Measurements from ENCODE around the gene BAG2. TPM values are rescaled to one million over a fixed set of nuclear protein-coding genes. Genes with fewer than 3 reads are reported as not detected.

The BAG2 gene
- polyA plus RNA-seq, 1 donor from 2014 or later: 3.2 TPM

GRCh38 chr6:57215260-57215659 is 43.1 kb downstream of the BAG2 start:
- TF ChIP-seq MXI1 (conservative IDR thresholded peaks at IDR 0.05; ENCODE audit: poor library complexity, severe bottlenecking): no peak
- TF ChIP-seq TAF1 (IDR thresholded peaks at IDR 0.05; ENCODE audit: low read depth): no peak
- no peak for TF ChIP-seq REST (IDR thresholded peaks at IDR 0.05; ENCODE audit: borderline replicate concordance)
- no peak for TF ChIP-seq POLR2AphosphoS5 (IDR thresholded peaks at IDR 0.05)
- TF ChIP-seq CTCF (IDR thresholded peaks at IDR 0.05; ENCODE audit: poor library complexity, severe bottlenecking): no peak
- TF ChIP-seq SMC3 (conservative IDR thresholded peaks at IDR 0.05; ENCODE audit: poor library complexity): no peak
- no peak for TF ChIP-seq RAD21 (conservative IDR thresholded peaks at IDR 0.05)
- no peak for TF ChIP-seq EZH2 (IDR thresholded peaks at IDR 0.05; ENCODE audit: borderline replicate concordance, insufficient read depth, low read length, poor library complexity, severe bottlenecking)
- no peak for TF ChIP-seq EP300 (conservative IDR thresholded peaks at IDR 0.05; ENCODE audit: poor library complexity, severe bottlenecking)
- Histone ChIP-seq H2AFZ (ENCODE audit: low read depth, low read length) (no peak overlapping the region), H3K4me3 (ENCODE audit: low read length) (no peak overlapping the region), H3K9me3 (ENCODE audit: low read length) (no peaks in the 10 kb centered on the region), H3K9ac (ENCODE audit: low read length) (no peak overlapping the region), H3K79me2 (replicated peaks; ENCODE audit: insufficient read depth, low read length) (peaks cover 48% of the 10 kb centered on the region), H3K27ac (ENCODE audit: low read length) (no peak overlapping the region), H3K9me2 (ENCODE audit: insufficient read depth, low read length) (no peaks in the 10 kb centered on the region), H3K36me3 (ENCODE audit: insufficient read depth, low read length) (no peaks in the 10 kb centered on the region), H3K4me2 (ENCODE audit: low read length) (no peak overlapping the region), H4K20me1 (ENCODE audit: insufficient read depth) (no peaks in the 10 kb centered on the region), H3K27me3 (ENCODE audit: insufficient read depth, low read depth, low read length) (no peaks in the 10 kb centered on the region), H3F3A (ENCODE audit: insufficient read depth, low read length, poor library complexity, severe bottlenecking) (no peaks in the 10 kb centered on the region)

GRCh38 chr6:57216235-57217101 is 44.3 kb downstream of the BAG2 start:
- no peak for TF ChIP-seq EZH2 (IDR thresholded peaks at IDR 0.05; ENCODE audit: borderline replicate concordance, insufficient read depth, low read length, poor library complexity, severe bottlenecking)
- TF ChIP-seq CTCF (IDR thresholded peaks at IDR 0.05; ENCODE audit: poor library complexity, severe bottlenecking): peak; percentile 16
- Histone ChIP-seq H2AFZ (ENCODE audit: low read depth, low read length) (no peak overlapping the region), H3K27me3 (ENCODE audit: insufficient read depth, low read depth, low read length) (no peaks in the 10 kb centered on the region), H3K9ac (ENCODE audit: low read length) (no peak overlapping the region), H3K4me3 (ENCODE audit: low read length) (no peak overlapping the region), H3F3A (ENCODE audit: insufficient read depth, low read length, poor library complexity, severe bottlenecking) (no peaks in the 10 kb centered on the region), H3K9me2 (ENCODE audit: insufficient read depth, low read length) (no peaks in the 10 kb centered on the region), H3K79me2 (replicated peaks; ENCODE audit: insufficient read depth, low read length) (peaks cover 55% of the 10 kb centered on the region), H3K9me3 (ENCODE audit: low read length) (no peaks in the 10 kb centered on the region), H3K27ac (ENCODE audit: low read length) (no peak overlapping the region), H4K20me1 (ENCODE audit: insufficient read depth) (no peaks in the 10 kb centered on the region), H3K36me3 (ENCODE audit: insufficient read depth, low read length) (no peaks in the 10 kb centered on the region), H3K4me2 (ENCODE audit: low read length) (no peak overlapping the region)
